Mesenchymal stem cell (in vitro differentiated cells and primary cell): ENCODE measurements around the gene ANKRD2.

Experiments
- DNase-seq: peaks from one replicate; pipeline ENCODE4 v3.0.0-alpha.2; 2013
- H2AFZ ChIP-seq: one replicate; pipeline ENCODE4 v1.6.1; 2013; ENCODE audit warnings: low read depth, mild to moderate bottlenecking, control low read depth, inconsistent platforms, low read length, moderate library complexity
- H2AK5ac ChIP-seq: 2 replicates; pipeline ENCODE4 v1.6.1; 2013; ENCODE audit warnings: low read length, moderate library complexity, mild to moderate bottlenecking, inconsistent platforms; ENCODE audit not compliant: severe bottlenecking
- H2BK120ac ChIP-seq: one replicate; pipeline ENCODE4 v1.6.1; 2013; ENCODE audit warnings: low read depth, mild to moderate bottlenecking, inconsistent platforms, low read length, moderate library complexity
- H2BK12ac ChIP-seq, 2 experiments: one replicate each; pipeline ENCODE4 v1.6.1; 2013; ENCODE audit warnings: inconsistent platforms in 2 of 2, low read length in 2 of 2, mild to moderate bottlenecking in 2 of 2, moderate library complexity in 2 of 2, control low read depth in 1 of 2
- H2BK15ac ChIP-seq: one replicate; pipeline ENCODE4 v1.6.1; 2013; ENCODE audit warnings: mild to moderate bottlenecking, low read depth, inconsistent platforms; ENCODE audit not compliant: poor library complexity, severe bottlenecking
- H2BK5ac ChIP-seq: 2 replicates; pipeline ENCODE4 v1.6.1; 2013; ENCODE audit warnings: low read depth, mild to moderate bottlenecking, low read length, control low read depth, inconsistent platforms; ENCODE audit not compliant: poor library complexity, severe bottlenecking
- H3K14ac ChIP-seq, 2 experiments: one replicate each; pipeline ENCODE4 v1.6.1; 2013; ENCODE audit warnings: inconsistent platforms in 2 of 2, low read length in 2 of 2, control low read depth in 1 of 2, mild to moderate bottlenecking in 1 of 2, moderate library complexity in 1 of 2
- H3K18ac ChIP-seq, 2 experiments: one replicate each; pipeline ENCODE4 v1.6.1; 2013; ENCODE audit warnings: inconsistent platforms in 2 of 2, low read length in 2 of 2, control low read depth in 1 of 2, low read depth in 1 of 2, mild to moderate bottlenecking in 1 of 2
- H3K23ac ChIP-seq, 2 experiments: one replicate each; pipeline ENCODE4 v1.6.1; 2013; ENCODE audit warnings: inconsistent platforms in 2 of 2, low read length in 2 of 2, mild to moderate bottlenecking in 2 of 2, moderate library complexity in 2 of 2, control low read depth in 1 of 2
- H3K27ac ChIP-seq: 2 replicates; pipeline ENCODE4 v1.5.1; 2013; ENCODE audit warnings: mild to moderate bottlenecking, moderate library complexity, low read length, control low read depth, inconsistent platforms; ENCODE audit not compliant: poor library complexity, severe bottlenecking
- H3K27me3 ChIP-seq, 2 experiments: 2 replicates each; pipeline versions ENCODE4 v1.6.1 to v1.7.0; 2013; ENCODE audit warnings: low read length in 2 of 2, mild to moderate bottlenecking in 2 of 2, moderate library complexity in 2 of 2, control low read depth in 1 of 2, inconsistent platforms in 1 of 2; ENCODE audit not compliant: control insufficient read depth in 1 of 2, insufficient read depth in 1 of 2
- H3K36me3 ChIP-seq, 2 experiments: 2 replicates each; pipeline versions ENCODE4 v1.6.1 to v1.7.0; 2013; ENCODE audit warnings: low read length in 2 of 2, control low read depth in 1 of 2, inconsistent platforms in 1 of 2, low read depth in 1 of 2, mild to moderate bottlenecking in 1 of 2; ENCODE audit not compliant: insufficient read depth in 2 of 2, control insufficient read depth in 1 of 2
- H3K4ac ChIP-seq, 2 experiments: one replicate each; pipeline ENCODE4 v1.6.1; 2013; ENCODE audit warnings: inconsistent platforms in 2 of 2, low read length in 2 of 2, mild to moderate bottlenecking in 2 of 2, moderate library complexity in 2 of 2, control low read depth in 1 of 2, low read depth in 1 of 2
- H3K4me1 ChIP-seq: 2 replicates; pipeline ENCODE4 v1.6.1; 2013; ENCODE audit warnings: low read depth, low read length, control low read depth; ENCODE audit not compliant: control insufficient read depth, insufficient read depth
- H3K4me2 ChIP-seq: 2 replicates; pipeline ENCODE4 v1.6.1; 2013; ENCODE audit warnings: low read length, mild to moderate bottlenecking, inconsistent platforms; ENCODE audit not compliant: poor library complexity, severe bottlenecking
- H3K4me3 ChIP-seq, 2 experiments: 2 replicates each; pipeline versions ENCODE4 v1.5.1 to v1.7.0; 2013; ENCODE audit warnings: low read length in 2 of 2, mild to moderate bottlenecking in 2 of 2, control low read depth in 1 of 2, low read depth in 1 of 2; ENCODE audit not compliant: insufficient read depth in 1 of 2
- H3K79me1 ChIP-seq: replicated peaks from 2 replicates; pipeline ENCODE4 v1.6.1; 2013; ENCODE audit warnings: mild to moderate bottlenecking, control low read depth, low read length, inconsistent platforms; ENCODE audit not compliant: poor library complexity, severe bottlenecking
- H3K9ac ChIP-seq: 2 replicates; pipeline ENCODE4 v1.7.0; 2013; ENCODE audit warnings: mild to moderate bottlenecking, low read length, moderate library complexity
- H3K9me3 ChIP-seq: 2 replicates; pipeline ENCODE4 v1.7.0; 2013; ENCODE audit warnings: mild to moderate bottlenecking, low read length; ENCODE audit not compliant: control insufficient read depth
- H4K8ac ChIP-seq: one replicate; pipeline ENCODE4 v1.6.1; 2013; ENCODE audit warnings: inconsistent platforms, mild to moderate bottlenecking, low read length, moderate library complexity
- H4K91ac ChIP-seq: one replicate; pipeline ENCODE4 v1.6.1; 2013; ENCODE audit warnings: mild to moderate bottlenecking, low read length, inconsistent platforms
- WGBS: methylation state at CpG from one replicate; pipeline ENCODE4 v1.1.7; 2013; ENCODE audit warnings: mixed read lengths; 5-methylcytosine and 5-hydroxymethylcytosine counted together

The ANKRD2 gene

DNA sequence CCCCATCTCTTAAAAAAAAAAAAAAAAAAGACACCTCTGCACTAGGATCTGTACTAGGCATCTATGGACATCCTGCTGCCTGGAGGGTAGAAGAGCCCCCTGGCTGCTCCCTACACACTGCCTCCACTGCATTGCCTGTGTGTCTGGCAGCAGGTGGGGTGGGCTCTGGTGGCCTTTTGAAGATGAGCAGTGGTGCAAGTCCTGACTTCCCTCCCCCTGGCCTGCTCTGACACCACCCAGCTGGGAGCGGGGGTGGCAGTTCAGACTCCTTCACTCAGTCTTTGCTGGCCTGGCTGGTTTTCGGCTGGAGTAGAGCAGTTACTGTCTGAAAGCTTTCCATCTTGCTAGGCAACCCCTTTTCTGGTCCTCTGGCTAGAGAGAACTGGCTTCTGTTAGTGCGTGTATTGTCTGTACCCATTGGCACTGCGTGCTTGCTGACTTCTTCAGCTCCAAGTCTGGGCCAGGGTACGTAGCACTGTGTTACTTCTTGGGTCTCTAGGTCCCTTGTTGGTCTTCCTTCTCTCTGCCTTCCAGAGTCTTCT, 34.6 kb downstream of the ANKRD2 start:
- DNase-seq: no peak
- H3K27ac ChIP-seq: no peak overlapping the region
- H3K4me1 ChIP-seq: peaks cover 7% of the 10 kb centered on the region
- H3K9me3 ChIP-seq: no peaks in the 10 kb centered on the region
- H3K4me3 ChIP-seq: no peak overlapping the region
- H3K14ac ChIP-seq: no peak overlapping the region
- no peak overlapping the region for H2BK120ac ChIP-seq
- H3K4ac ChIP-seq: no peak overlapping the region
- no peak overlapping the region for H2BK5ac ChIP-seq
- no peak overlapping the region for H2AFZ ChIP-seq
- H3K18ac ChIP-seq: no peak overlapping the region
- H3K79me1 ChIP-seq: peaks cover 4% of the 10 kb centered on the region
- H4K8ac ChIP-seq: no peak overlapping the region
- no peak overlapping the region for H2BK12ac ChIP-seq
- H3K9ac ChIP-seq: no peak overlapping the region
- no peak overlapping the region for H4K91ac ChIP-seq
- H2BK15ac ChIP-seq: no peak overlapping the region
- H2AK5ac ChIP-seq: peak overlapping the region; percentile 61
- WGBS: 88% methylated on average over 5 of the region's 5 CpGs
- H3K23ac ChIP-seq: no peak overlapping the region
- H3K36me3 ChIP-seq: peaks cover 0 to 9% of the 10 kb centered on the region in 2 experiments
- no peak overlapping the region for H3K4me2 ChIP-seq
- no peaks in the 10 kb centered on the region for H3K27me3 ChIP-seq

DNA sequence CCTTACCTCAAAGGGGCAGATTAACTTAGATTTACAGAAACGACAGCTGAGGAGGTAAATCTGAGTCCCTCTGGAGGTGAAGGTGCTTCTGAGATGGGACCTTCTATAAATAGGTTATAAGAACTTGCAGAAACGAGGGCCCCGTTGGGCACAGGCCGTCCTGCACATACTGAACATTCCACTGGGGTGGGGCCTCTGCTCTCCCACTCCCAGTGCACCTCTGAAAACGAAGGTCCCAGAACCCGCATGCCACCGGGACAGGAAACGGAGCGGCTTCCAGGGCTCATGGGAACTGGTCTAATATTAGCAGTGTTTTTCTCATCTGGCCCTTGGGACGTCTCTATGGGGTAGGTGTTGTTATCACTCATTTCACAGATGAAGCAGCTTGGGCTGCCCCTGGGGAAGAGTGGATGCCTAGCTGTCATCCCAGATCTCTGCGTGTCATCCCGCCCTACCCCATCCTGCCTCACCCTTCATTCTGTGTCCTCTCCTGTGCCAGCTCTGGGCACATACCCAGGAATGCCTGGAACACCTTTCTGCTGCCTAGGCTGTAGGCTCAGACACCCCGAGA, 36.5 kb downstream of the ANKRD2 start:
- Histone ChIP-seq H3K27me3 (no peaks in the 10 kb centered on the region), H3K23ac (no peak overlapping the region), H2AFZ (no peak overlapping the region), H3K18ac (no peak overlapping the region), H3K9me3 (no peaks in the 10 kb centered on the region), H3K4ac (no peak overlapping the region), H3K4me2 (no peak overlapping the region), H3K14ac (no peak overlapping the region), H2BK12ac (no peak overlapping the region), H3K79me1 (peaks cover 4% of the 10 kb centered on the region), H2BK15ac (peak overlapping the region; percentile 13), H3K4me1 (peaks cover 9% of the 10 kb centered on the region), H2AK5ac (peak overlapping the region; percentile 29), H4K91ac (no peak overlapping the region), H3K27ac (no peak overlapping the region), H2BK120ac (no peak overlapping the region), H3K9ac (no peak overlapping the region), H3K4me3 (no peak overlapping the region), H4K8ac (no peak overlapping the region), H2BK5ac (no peak overlapping the region), H3K36me3 (peaks cover 0 to 9% of the 10 kb centered on the region in 2 experiments)
- 84% methylated on average over 13 of the region's 13 CpGs for WGBS
- DNase-seq: no peak

- no peak overlapping the region for H3K23ac ChIP-seq
- no peak overlapping the region for H2BK120ac ChIP-seq
- H3K4me3 ChIP-seq: no peak overlapping the region
- H4K91ac ChIP-seq: no peak overlapping the region
- no peak for DNase-seq
- peak overlapping the region; percentile 8 for H2AK5ac ChIP-seq
- H4K8ac ChIP-seq: no peak overlapping the region
- H3K27me3 ChIP-seq: no peaks in the 10 kb centered on the region
- H3K9me3 ChIP-seq: no peaks in the 10 kb centered on the region
- no peak overlapping the region for H2AFZ ChIP-seq
- peaks cover 11 to 16% of the 10 kb centered on the region in 2 experiments for H3K36me3 ChIP-seq
- no peak overlapping the region for H2BK12ac ChIP-seq
- H3K79me1 ChIP-seq: peaks cover 4% of the 10 kb centered on the region
- H3K4ac ChIP-seq: no peak overlapping the region
- H3K9ac ChIP-seq: no peak overlapping the region
- WGBS: 83% methylated on average over 7 of the region's 12 CpGs
- no peak overlapping the region for H3K4me2 ChIP-seq
- H3K27ac ChIP-seq: no peak overlapping the region
- no peak overlapping the region for H2BK15ac ChIP-seq
- no peak overlapping the region for H3K18ac ChIP-seq
- H2BK5ac ChIP-seq: no peak overlapping the region
- no peak overlapping the region for H3K14ac ChIP-seq
- H3K4me1 ChIP-seq: peaks cover 9% of the 10 kb centered on the region
Observed at GRCh38 chr10:97611473-97611872, 38.9 kb downstream of the ANKRD2 start.

- 100% methylated on average over 1 of the region's 2 CpGs for WGBS
- Histone ChIP-seq H3K27ac (no peak overlapping the region), H3K4ac (no peak overlapping the region), H4K8ac (no peak overlapping the region), H3K79me1 (no peaks in the 10 kb centered on the region), H3K4me2 (no peak overlapping the region), H2BK5ac (no peak overlapping the region), H2BK15ac (no peak overlapping the region), H3K18ac (no peak overlapping the region), H3K4me1 (peaks cover 5% of the 10 kb centered on the region), H2BK12ac (no peak overlapping the region), H2BK120ac (no peak overlapping the region), H2AK5ac (no peak overlapping the region), H3K14ac (no peak overlapping the region), H3K27me3 (no peaks in the 10 kb centered on the region), H3K36me3 (peaks cover 13 to 18% of the 10 kb centered on the region in 2 experiments), H3K23ac (no peak overlapping the region), H4K91ac (no peak overlapping the region), H3K4me3 (no peak overlapping the region), H3K9me3 (no peaks in the 10 kb centered on the region), H2AFZ (no peak overlapping the region), H3K9ac (no peak overlapping the region)
- DNase-seq: peak; percentile 51
Observed at GRCh38 chr10:97612386-97612785, 39.8 kb downstream of the ANKRD2 start.
